Mucosa of descending colon (tissue), 3 donors: Measurements from ENCODE around the gene THAP9. TPM values are rescaled to one million over a fixed set of nuclear protein-coding genes. Genes with fewer than 3 reads are reported as not detected.

Experiments
- ATAC-seq: fragments of 200-7000 bp; cut with Tn5 transposase; one replicate; pipeline ENCODE4 v1.9.1; 2020; ENCODE audit warnings: mild to moderate bottlenecking, moderate library complexity
- DNase-seq, 3 donors: peaks; one replicate each; pipeline ENCODE4 v3.0.0-alpha.2; 2020
- H3K36me3 ChIP-seq: fragments of 200-600 bp; one replicate; pipeline ENCODE4 v1.8.0; 2021; ENCODE audit warnings: low read depth, mild to moderate bottlenecking
- H3K4me1 ChIP-seq: fragments of 200-600 bp; one replicate; pipeline ENCODE4 v1.8.0; 2021; ENCODE audit warnings: low read depth, mild to moderate bottlenecking
- H3K4me3 ChIP-seq: fragments of 200-600 bp; one replicate; pipeline ENCODE4 v1.8.0; 2021; ENCODE audit warnings: mild to moderate bottlenecking
- H3K9me3 ChIP-seq: fragments of 200-600 bp; one replicate; pipeline ENCODE4 v1.8.0; 2021; ENCODE audit warnings: mild to moderate bottlenecking
- CTCF ChIP-seq: fragments of 200-600 bp; IDR thresholded peaks from one replicate; pipeline ENCODE4 v1.8.0; 2022; ENCODE audit warnings: antibody characterized with exemption, mild to moderate bottlenecking
- intact Hi-C, 2 donors: fragments of 100-400 bp; cut with DNase I in 1 of 2; cut with micrococcal nuclease in 1 of 2; formaldehyde crosslinking; loops; one replicate each; pipeline versions ENCODE4 v1.11.0 to v1.11.1; 2022; cut with DNase I, micrococcal nuclease
- total RNA-seq, 3 donors: library from RNA; stranded (reverse); fragmentation: NEBNext Ultra II Directional in 2 of 3; extraction: Animal tissue kit (Norgen Biotek cat#: 25700) in 2 of 3; gene quantifications; one replicate each; pipeline versions ENCODE4 v1.2.1 to v1.2.4, GENCODE V29; 2021 to 2023
- donor health status: DM: no; HTN: no; CAD: no; lungs with moderate emphysema.
- donor health status: DM: no; HTN: no; CAD: no.
- donor health status: DM: no; HTN: yes; CAD: no.

THAP9 gene
- total RNA-seq, 3 donors from 2014 or later, result 2.9 to 5.1 (median 5.0) TPM

GRCh38 chr4:82948647-82949204 is 48.2 kb downstream of the THAP9 start:
- no peaks in the 10 kb centered on the region for H3K4me1 ChIP-seq
- no peak for TF ChIP-seq CTCF
- ATAC-seq (no peak), DNase-seq (no peak)
- H3K9me3 ChIP-seq, result no peaks in the 10 kb centered on the region
- H3K36me3 ChIP-seq, result no peaks in the 10 kb centered on the region
- no peak overlapping the region for H3K4me3 ChIP-seq
- intact Hi-C loops, result no loop called here

GRCh38 chr4:82951196-82951595 is 50.7 kb downstream of the THAP9 start:
- Histone ChIP-seq H3K36me3 (no peaks in the 10 kb centered on the region), H3K9me3 (no peaks in the 10 kb centered on the region), H3K4me3 (no peak overlapping the region), H3K4me1 (no peaks in the 10 kb centered on the region)
- DNase-seq (no peak), ATAC-seq (no peak)
- no peak for TF ChIP-seq CTCF
- intact Hi-C loops, result no loop called here

GRCh38 chr4:82954212-82954611 is 53.7 kb downstream of the THAP9 start:
- Histone ChIP-seq H3K36me3 (no peaks in the 10 kb centered on the region), H3K4me1 (no peaks in the 10 kb centered on the region), H3K9me3 (no peaks in the 10 kb centered on the region), H3K4me3 (no peak overlapping the region)
- DNase-seq, result no peak
- no peak for ATAC-seq
- intact Hi-C loops, result no loop called here
- TF ChIP-seq CTCF, result no peak

- no peaks in the 10 kb centered on the region for H3K9me3 ChIP-seq
- ATAC-seq, result no peak
- no peaks in the 10 kb centered on the region for H3K4me1 ChIP-seq
- no peak overlapping the region for H3K4me3 ChIP-seq
- no peak for TF ChIP-seq CTCF
- DNase-seq, result no peak
- intact Hi-C loops, result no loop called here
- no peaks in the 10 kb centered on the region for H3K36me3 ChIP-seq
Observed at GRCh38 chr4:82957045-82957444, 56.5 kb downstream of the THAP9 start.

- no peak for TF ChIP-seq CTCF
- intact Hi-C loops, result no loop called here
- Histone ChIP-seq H3K4me1 (peaks cover 4% of the 10 kb centered on the region), H3K4me3 (no peak overlapping the region), H3K9me3 (no peaks in the 10 kb centered on the region), H3K36me3 (no peaks in the 10 kb centered on the region)
- no peak for DNase-seq
- no peak for ATAC-seq
Observed at GRCh38 chr4:82965763-82966162, 65.2 kb downstream of the THAP9 start.

GRCh38 chr4:82968972-82969371 is 68.4 kb downstream of the THAP9 start:
- Histone ChIP-seq H3K4me3 (no peak overlapping the region), H3K9me3 (no peaks in the 10 kb centered on the region), H3K4me1 (peaks cover 4% of the 10 kb centered on the region), H3K36me3 (no peaks in the 10 kb centered on the region)
- no peak for DNase-seq
- no peak for TF ChIP-seq CTCF
- intact Hi-C loops, result no loop called here
- ATAC-seq, result no peak
